Measurements from ENCODE around the gene MBD3.
"Not testable (repeated sequence)": the region's sequence is repeated elsewhere in the genome, so short reads cannot be mapped to it uniquely, and the experiment has no call there.

MBD3 gene

GRCh38 chr19:1592755-1593500, at the start of gene MBD3:
MBD3 (minus strand) TSS chr19:1592865; CDS start chr19:1592631, 234 bp downstream.
- H3K4me3 ChIP-seq (replicated peaks; ENCODE audit: low read depth, low read length), result peak within 1 kb of the TSS; percentile 97
- DNase-seq (ENCODE audit: extremely low read depth, low read depth), result peak; percentile 54
- no peak for TF ChIP-seq CTCF (IDR thresholded peaks at IDR 0.05; ENCODE audit: low read depth, low read length, missing control alignments)

GRCh38 chr19:1640893-1641448, 48.3 kb upstream of the MBD3 start:
- H3K4me3 ChIP-seq (replicated peaks; ENCODE audit: low read depth, low read length); DNase-seq (ENCODE audit: extremely low read depth, low read depth): not testable (repeated sequence)

DNA sequence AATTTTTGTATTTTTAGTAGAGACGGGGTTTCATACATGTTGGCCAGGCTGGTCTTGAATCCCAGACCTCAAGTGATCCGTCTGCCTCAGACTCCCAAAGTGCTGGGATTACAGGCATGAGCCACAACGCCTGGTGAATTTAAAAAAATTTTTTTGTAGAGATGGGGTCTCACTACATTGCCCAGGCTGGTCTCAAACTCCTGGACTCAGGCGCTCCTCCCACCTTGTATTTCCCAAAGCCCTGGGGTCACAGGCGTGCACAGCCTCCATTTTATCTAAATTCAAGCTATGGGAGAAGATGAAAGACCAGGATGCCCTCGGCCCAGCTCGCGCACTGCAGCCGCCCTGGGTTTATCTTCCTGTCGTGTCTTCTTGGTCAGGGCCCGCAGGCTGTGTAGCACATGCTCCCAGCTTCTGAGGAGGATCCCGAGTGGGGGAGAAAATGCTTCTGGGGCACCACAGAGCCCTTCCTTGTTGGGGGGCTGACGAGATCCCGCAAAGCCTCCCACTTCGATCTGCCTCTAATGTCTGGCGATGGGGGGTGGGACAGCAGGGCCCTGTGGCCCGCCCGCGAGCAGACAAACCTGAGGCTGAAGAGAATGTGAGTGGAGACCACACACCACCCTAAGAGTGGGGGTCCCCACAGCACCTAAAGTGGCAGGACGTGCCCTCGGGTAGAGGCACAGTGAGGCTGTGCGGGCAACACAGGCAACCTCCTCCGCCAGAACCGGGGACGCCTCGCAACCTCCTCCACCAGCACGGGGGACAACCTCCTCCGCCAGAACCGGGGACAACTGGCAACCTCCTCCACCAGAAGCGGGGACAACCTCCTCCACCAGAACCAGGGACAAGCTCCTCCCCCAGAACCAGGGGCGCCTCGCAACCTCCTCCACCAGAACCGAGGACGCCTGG, 43.9 kb upstream of the MBD3 start:
- H3K4me3 ChIP-seq (replicated peaks; ENCODE audit: low read depth, low read length), result no peak overlapping the region
- no peak for DNase-seq (ENCODE audit: extremely low read depth, low read depth)
- TF ChIP-seq CTCF (IDR thresholded peaks at IDR 0.05; ENCODE audit: low read depth, low read length, missing control alignments), result no peak

DNA sequence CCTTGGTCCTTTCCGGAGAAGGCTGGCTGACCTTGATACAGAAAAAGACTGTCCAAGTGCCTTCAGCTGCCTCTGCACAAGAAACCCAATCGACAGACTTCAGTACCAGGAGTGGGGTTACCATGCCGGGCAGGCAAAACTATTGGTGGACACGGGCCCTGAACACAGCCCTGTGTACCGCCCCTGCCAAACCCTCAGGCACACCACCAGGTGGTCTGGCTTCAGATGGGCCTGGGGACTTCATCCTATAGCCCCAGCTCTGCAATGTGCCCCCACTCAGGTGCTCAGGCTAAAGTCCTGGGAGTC, 42.2 kb upstream of the MBD3 start:
- no peak for TF ChIP-seq CTCF (IDR thresholded peaks at IDR 0.05; ENCODE audit: low read depth, low read length, missing control alignments)
- no peak for DNase-seq (ENCODE audit: extremely low read depth, low read depth)
- H3K4me3 ChIP-seq (replicated peaks; ENCODE audit: low read depth, low read length), result no peak overlapping the region

- no peak for DNase-seq (ENCODE audit: extremely low read depth, low read depth)
- TF ChIP-seq CTCF (IDR thresholded peaks at IDR 0.05; ENCODE audit: low read depth, low read length, missing control alignments), result no peak
- no peak overlapping the region for H3K4me3 ChIP-seq (replicated peaks; ENCODE audit: low read depth, low read length)
Observed at GRCh38 chr19:1634242-1634937, 41.7 kb upstream of the MBD3 start.

DNA sequence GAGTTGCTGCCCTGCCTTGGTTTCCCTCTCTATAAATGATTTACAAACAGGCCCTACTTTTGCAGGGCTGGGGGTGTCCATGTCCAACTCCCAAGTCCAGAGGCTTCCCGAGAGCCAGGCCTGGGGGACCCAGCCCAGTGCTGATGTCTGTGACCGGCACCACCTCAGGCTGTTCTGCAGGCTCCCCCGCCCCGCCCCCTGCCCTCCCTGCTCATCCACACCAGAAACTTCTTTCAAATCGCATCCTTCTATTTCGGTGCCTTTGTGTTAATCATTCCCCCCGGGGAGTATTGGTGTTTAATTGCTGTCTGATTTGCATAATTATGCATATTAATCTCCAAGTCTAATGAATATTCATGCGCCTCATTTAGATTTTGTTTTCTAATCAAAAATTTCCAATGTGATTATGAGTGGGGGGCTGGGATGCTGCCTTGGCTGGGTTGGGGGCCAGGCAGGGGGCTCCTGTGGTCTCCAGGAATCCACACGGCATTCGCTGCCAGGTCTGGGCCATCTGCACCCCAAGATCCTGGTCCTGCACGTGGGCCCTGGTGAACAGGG, 40.7 kb upstream of the MBD3 start:
- DNase-seq (ENCODE audit: extremely low read depth, low read depth), result no peak
- no peak for TF ChIP-seq CTCF (IDR thresholded peaks at IDR 0.05; ENCODE audit: low read depth, low read length, missing control alignments)
- no peak overlapping the region for H3K4me3 ChIP-seq (replicated peaks; ENCODE audit: low read depth, low read length)
